ENCODE results near the gene EIF1AD. TPM values are rescaled to one million over a fixed set of nuclear protein-coding genes. Genes with fewer than 3 reads are reported as not detected.

EIF1AD gene
- total and polyA plus RNA-seq, 9 of the 15 experiments (the other 6 are each of a cell fraction or from before 2014, with no cell fraction given), result 50.1 to 98.8 (median 58.7) TPM

GRCh38 chr11:65961267-65962140, 40.5 kb downstream of the EIF1AD start, which contains the start of gene SART1 (continued):
- TF ChIP-seq HDAC8 (tag; IDR thresholded peaks at IDR 0.05), result 0 out of 2 replicates have a peak, but pooled peaks have one; percentile 28
- no peak for TF ChIP-seq MCM2 (IDR thresholded peaks at IDR 0.05; ENCODE audit: low read depth)
- TF ChIP-seq ZNF407 (IDR thresholded peaks at IDR 0.05; ENCODE audit: low read depth), result peak; percentile 57; the same call in 1 of the 2 replicates
- TF ChIP-seq KLF10 (CRISPR knock-in tag; IDR thresholded peaks at IDR 0.05), result no peak
- TF ChIP-seq, protein P1, sequence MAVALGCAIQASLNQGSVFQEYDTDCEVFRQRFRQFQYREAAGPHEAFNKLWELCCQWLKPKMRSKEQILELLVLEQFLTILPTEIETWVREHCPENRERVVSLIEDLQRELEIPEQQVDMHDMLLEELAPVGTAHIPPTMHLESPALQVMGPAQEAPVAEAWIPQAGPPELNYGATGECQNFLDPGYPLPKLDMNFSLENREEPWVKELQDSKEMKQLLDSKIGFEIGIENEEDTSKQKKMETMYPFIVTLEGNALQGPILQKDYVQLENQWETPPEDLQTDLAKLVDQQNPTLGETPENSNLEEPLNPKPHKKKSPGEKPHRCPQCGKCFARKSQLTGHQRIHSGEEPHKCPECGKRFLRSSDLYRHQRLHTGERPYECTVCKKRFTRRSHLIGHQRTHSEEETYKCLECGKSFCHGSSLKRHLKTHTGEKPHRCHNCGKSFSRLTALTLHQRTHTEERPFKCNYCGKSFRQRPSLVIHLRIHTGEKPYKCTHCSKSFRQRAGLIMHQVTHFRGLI (CRISPR knock-in tag; IDR thresholded peaks at IDR 0.05), result 0 out of 2 replicates have a peak, but pooled peaks have one; percentile 46
- TF ChIP-seq ZNF586 (CRISPR knock-in tag; conservative IDR thresholded peaks at IDR 0.05), result no peak; the same call in 1 of the 2 replicates
- TF ChIP-seq, protein P2, sequence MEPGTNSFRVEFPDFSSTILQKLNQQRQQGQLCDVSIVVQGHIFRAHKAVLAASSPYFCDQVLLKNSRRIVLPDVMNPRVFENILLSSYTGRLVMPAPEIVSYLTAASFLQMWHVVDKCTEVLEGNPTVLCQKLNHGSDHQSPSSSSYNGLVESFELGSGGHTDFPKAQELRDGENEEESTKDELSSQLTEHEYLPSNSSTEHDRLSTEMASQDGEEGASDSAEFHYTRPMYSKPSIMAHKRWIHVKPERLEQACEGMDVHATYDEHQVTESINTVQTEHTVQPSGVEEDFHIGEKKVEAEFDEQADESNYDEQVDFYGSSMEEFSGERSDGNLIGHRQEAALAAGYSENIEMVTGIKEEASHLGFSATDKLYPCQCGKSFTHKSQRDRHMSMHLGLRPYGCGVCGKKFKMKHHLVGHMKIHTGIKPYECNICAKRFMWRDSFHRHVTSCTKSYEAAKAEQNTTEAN (CRISPR knock-in tag; IDR thresholded peaks at IDR 0.05), result no peak
- no peak for TF ChIP-seq ZNF699 (CRISPR knock-in tag; IDR thresholded peaks at IDR 0.05; ENCODE audit: insufficient replicate concordance)
- TF ChIP-seq SREBF1 (IDR thresholded peaks at IDR 0.05; ENCODE audit: borderline replicate concordance, low read depth, low read length), result no peak
- no peak for TF ChIP-seq CHD4 (IDR thresholded peaks at IDR 0.05; ENCODE audit: insufficient read depth, insufficient replicate concordance, low read depth, low read length, poor library complexity, severe bottlenecking)
- TF ChIP-seq E2F3 (CRISPR knock-in tag; IDR thresholded peaks at IDR 0.05), result peak; percentile 55; the same call in 1 of the 2 replicates
- TF ChIP-seq, protein P3, sequence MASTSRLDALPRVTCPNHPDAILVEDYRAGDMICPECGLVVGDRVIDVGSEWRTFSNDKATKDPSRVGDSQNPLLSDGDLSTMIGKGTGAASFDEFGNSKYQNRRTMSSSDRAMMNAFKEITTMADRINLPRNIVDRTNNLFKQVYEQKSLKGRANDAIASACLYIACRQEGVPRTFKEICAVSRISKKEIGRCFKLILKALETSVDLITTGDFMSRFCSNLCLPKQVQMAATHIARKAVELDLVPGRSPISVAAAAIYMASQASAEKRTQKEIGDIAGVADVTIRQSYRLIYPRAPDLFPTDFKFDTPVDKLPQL (IDR thresholded peaks at IDR 0.05; ENCODE audit: extremely low read depth, insufficient read length), result peak; percentile 48
- TF ChIP-seq MAFK (IDR thresholded peaks at IDR 0.05; ENCODE audit: low read length), result no peak
- no peak for TF ChIP-seq ZNF239 (CRISPR knock-in tag; IDR thresholded peaks at IDR 0.05)
- peak; percentile 66; the same call in 1 of the 2 replicates for TF ChIP-seq ELF4 (CRISPR knock-in tag; IDR thresholded peaks at IDR 0.05)

Measured in K562 (cell line).